Memory B cell (primary cell): ENCODE data around the gene THTPA.
"Not testable (repeated sequence)": the region's sequence is repeated elsewhere in the genome, so short reads cannot be mapped to it uniquely, and the experiment has no call there.

Experiments
- ATAC-seq: fragments of 150-1000 bp; cut with Tn5 transposase; 2 replicates; pipeline ENCODE4 v1.10.0; 2021; ENCODE audit warnings: low read depth, mild to moderate bottlenecking, moderate library complexity
- DNase-seq, 2 donors: peaks; one replicate each; pipeline ENCODE4 v3.0.0; 2022; ENCODE audit warnings: low spot score in 2 of 2
- H3K27ac Mint-ChIP-seq: one replicate; pipeline ENCODE4 v1.8.0; 2022; ENCODE audit warnings: mild to moderate bottlenecking, moderate library complexity, mixed read lengths
- H3K27me3 Mint-ChIP-seq: one replicate; pipeline ENCODE4 v1.8.0; 2022; ENCODE audit warnings: mixed read lengths
- H3K36me3 Mint-ChIP-seq: one replicate; pipeline ENCODE4 v1.8.0; 2022; ENCODE audit warnings: mild to moderate bottlenecking, mixed read lengths
- H3K4me1 Mint-ChIP-seq: one replicate; pipeline ENCODE4 v1.8.0; 2022; ENCODE audit warnings: mixed read lengths
- H3K4me3 Mint-ChIP-seq: one replicate; pipeline ENCODE4 v1.8.0; 2022; ENCODE audit warnings: mild to moderate bottlenecking, moderate library complexity, mixed read lengths
- H3K9me3 Mint-ChIP-seq: one replicate; pipeline ENCODE4 v1.8.0; 2022; ENCODE audit warnings: mixed read lengths

Gene THTPA

DNA sequence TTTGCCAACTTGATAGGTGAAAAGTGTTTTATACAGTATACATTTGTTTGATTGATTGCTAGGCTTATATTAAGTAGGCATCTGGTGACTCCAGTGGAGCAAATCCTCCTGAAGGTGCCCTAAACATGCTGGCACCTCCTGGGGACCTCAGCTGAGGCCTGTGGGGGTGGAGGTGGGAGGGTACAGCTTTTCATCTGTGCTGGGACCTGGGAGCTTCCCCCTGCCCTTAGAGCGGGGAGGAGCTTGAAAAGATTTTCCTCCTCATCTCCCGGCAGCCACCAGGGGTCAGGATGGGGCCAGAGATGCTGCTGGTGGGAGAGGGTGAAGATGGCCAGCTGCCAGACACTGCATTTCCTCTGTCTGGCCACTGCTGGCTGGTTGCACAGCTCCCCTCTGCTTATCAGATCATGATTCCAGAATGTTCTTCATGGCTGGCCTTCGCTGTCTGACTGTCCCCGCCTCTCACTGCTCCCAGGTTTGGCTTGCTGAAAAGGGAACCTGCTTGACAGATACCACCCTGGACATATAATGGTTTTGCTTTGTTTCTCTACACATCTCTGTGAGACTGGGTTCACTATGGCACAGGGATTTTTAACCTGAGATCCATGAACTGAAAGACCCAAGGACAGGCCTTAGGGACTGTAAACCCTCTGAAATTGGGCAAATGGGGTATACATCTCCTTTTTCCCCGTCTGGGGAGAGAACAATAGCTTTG, 33.0 kb downstream of the THTPA start:
- peaks cover 2% of the 10 kb centered on the region for H3K9me3 Mint-ChIP-seq
- H3K27me3 Mint-ChIP-seq = peaks cover 7% of the 10 kb centered on the region
- H3K36me3 Mint-ChIP-seq = no peaks in the 10 kb centered on the region
- DNase-seq (peak; percentile 49 to 50), ATAC-seq (peak; percentile 92)
- H3K4me3 Mint-ChIP-seq = no peak overlapping the region
- H3K27ac Mint-ChIP-seq = no peak overlapping the region
- peaks cover 6% of the 10 kb centered on the region for H3K4me1 Mint-ChIP-seq

DNA sequence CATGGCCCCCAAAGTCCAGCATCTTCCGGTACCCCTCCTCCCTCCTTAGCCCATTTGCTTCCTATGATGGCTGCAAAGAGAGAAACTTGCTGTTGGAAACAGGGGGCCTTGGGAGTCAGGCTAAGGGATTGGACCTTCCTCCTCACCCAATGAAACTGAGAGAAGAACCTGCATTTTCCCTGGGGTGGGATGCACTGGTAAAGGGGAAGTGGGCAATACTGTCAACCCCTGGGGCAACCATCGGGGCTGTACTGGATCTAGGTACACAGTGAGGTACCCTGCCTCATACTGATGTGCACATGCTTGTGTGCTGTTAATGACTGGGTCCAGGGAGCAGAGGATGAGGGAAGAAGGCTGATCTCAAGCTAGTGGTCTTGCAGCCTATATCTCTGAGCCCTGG, 33.5 kb downstream of the THTPA start:
- Mint-ChIP-seq H3K4me3 (no peak overlapping the region), H3K36me3 (no peaks in the 10 kb centered on the region), H3K4me1 (peaks cover 6% of the 10 kb centered on the region), H3K27me3 (peaks cover 7% of the 10 kb centered on the region), H3K27ac (no peak overlapping the region), H3K9me3 (peaks cover 2% of the 10 kb centered on the region)
- ATAC-seq (no peak), DNase-seq (no peak)

DNA sequence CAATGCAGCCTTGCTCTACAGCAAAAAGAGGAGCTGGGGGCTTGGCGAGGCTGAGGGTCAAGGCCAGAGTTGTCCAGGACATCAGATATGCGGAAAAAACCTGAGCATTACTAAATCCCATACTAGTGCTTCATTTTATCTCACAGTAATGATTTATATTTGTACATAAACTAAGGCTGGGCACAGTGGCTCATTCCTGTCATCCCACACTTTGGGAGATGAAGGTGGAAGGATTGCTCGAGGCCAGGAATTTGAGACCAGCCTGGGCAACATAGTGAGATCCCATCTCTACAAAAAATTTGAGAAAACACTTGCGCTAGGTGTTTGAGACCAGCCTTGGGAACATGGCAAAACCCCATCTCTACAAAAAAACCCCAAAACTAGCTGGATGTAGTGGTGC, 34.1 kb downstream of the THTPA start:
- Mint-ChIP-seq H3K27me3 (peaks cover 7% of the 10 kb centered on the region), H3K4me1 (peaks cover 6% of the 10 kb centered on the region), H3K4me3 (no peak overlapping the region), H3K27ac (no peak overlapping the region), H3K36me3 (no peaks in the 10 kb centered on the region), H3K9me3 (peaks cover 2% of the 10 kb centered on the region)
- no peak for DNase-seq
- ATAC-seq = no peak

DNA sequence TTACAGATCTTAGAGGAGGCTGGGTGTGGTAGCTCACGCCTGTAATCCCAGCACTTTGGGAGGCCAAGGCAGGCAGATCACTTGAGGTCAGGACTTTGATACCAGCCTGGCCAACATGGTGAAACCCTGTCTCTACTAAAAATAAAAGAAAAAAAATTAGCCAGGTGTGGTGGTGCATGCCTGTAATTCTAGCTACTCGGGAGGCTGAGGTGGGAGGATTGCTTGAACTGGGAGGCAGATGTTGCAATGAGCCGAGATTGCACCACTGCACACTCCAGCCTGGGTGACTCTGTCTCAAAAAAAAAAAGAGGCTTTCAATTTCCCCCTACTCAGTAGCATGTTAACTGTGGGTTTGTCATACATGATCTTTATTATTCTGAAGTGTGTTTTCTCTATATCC, 38.1 kb downstream of the THTPA start:
- not testable (repeated sequence) for ATAC-seq, DNase-seq, H3K27me3 Mint-ChIP-seq, H3K36me3 Mint-ChIP-seq, H3K27ac Mint-ChIP-seq, H3K9me3 Mint-ChIP-seq, H3K4me1 Mint-ChIP-seq, H3K4me3 Mint-ChIP-seq

DNA sequence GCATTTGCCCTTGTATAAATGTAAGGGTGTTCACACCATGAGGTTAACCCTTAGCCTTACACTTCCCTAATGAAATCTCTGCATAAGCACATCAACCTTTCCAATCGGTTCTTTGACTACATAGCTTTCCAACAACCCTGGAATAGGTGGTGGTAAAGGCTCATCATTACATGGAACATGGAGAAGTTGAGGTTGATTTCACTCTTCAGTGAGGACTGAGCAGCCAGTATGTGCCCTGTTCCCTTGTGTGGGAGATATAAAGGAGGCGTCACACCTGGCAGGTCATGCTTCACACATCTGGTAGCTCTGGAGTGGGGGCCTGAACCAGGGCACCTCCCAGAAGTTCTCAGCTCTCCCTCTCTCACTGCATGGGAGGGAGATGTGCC, 44.2 kb downstream of the THTPA start:
- no peak for ATAC-seq
- H3K27me3 Mint-ChIP-seq = peaks cover 6% of the 10 kb centered on the region
- no peak overlapping the region for H3K27ac Mint-ChIP-seq
- DNase-seq = no peak
- H3K36me3 Mint-ChIP-seq = peaks cover 2% of the 10 kb centered on the region
- H3K9me3 Mint-ChIP-seq = peaks cover 3% of the 10 kb centered on the region
- no peaks in the 10 kb centered on the region for H3K4me1 Mint-ChIP-seq
- no peak overlapping the region for H3K4me3 Mint-ChIP-seq

DNA sequence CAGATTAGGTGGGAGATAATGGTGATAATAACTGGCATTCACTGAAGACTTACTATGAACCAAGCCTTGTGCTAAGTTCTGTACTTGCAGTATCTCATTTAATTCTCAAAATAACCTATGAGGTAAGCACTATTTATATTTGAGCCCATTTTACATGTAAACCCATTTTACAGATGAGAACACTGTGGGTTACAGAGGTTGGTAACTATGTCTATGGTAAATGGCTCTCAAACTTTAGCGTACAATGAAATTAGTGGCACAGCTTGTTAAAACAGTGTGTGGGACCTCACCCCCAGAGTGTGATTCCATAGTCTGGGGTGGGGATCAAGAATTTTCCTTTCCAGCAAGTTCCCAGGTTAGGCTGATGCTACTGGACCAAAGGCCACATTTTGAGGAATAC, 44.7 kb downstream of the THTPA start:
- no peak for ATAC-seq

DNA sequence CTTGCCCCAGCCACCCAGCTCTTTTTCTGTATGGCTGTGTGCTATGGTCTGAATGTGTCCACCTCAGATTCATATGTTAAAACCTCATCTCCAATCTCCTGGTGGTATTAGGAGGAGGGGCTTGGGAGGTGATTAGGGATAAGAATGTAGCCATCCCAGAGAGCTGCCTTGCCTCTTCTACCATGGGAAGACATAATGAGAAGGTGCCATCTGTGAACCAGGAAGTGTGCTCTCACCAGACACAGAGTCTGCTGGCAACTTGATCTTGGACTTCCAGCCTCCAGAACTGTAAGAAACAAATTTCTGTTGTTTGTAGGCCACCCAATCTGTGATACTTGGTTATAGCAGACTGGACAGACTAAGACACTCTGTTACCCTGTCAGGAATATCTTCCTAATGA, 45.4 kb downstream of the THTPA start:
- no peak overlapping the region for H3K4me3 Mint-ChIP-seq
- H3K9me3 Mint-ChIP-seq = peaks cover 3% of the 10 kb centered on the region
- ATAC-seq (no peak), DNase-seq (no peak)
- H3K27ac Mint-ChIP-seq = no peak overlapping the region
- peaks cover 2% of the 10 kb centered on the region for H3K36me3 Mint-ChIP-seq
- H3K4me1 Mint-ChIP-seq = no peaks in the 10 kb centered on the region
- H3K27me3 Mint-ChIP-seq = peaks cover 7% of the 10 kb centered on the region

More for the DNA sequence above, 44.7 kb downstream of the THTPA start:
- peaks cover 3% of the 10 kb centered on the region for H3K9me3 Mint-ChIP-seq
- H3K27ac Mint-ChIP-seq = no peak overlapping the region
- H3K4me3 Mint-ChIP-seq = no peak overlapping the region
- H3K27me3 Mint-ChIP-seq = peaks cover 6% of the 10 kb centered on the region
- H3K36me3 Mint-ChIP-seq = peaks cover 2% of the 10 kb centered on the region
- H3K4me1 Mint-ChIP-seq = no peaks in the 10 kb centered on the region
- no peak for DNase-seq

DNA sequence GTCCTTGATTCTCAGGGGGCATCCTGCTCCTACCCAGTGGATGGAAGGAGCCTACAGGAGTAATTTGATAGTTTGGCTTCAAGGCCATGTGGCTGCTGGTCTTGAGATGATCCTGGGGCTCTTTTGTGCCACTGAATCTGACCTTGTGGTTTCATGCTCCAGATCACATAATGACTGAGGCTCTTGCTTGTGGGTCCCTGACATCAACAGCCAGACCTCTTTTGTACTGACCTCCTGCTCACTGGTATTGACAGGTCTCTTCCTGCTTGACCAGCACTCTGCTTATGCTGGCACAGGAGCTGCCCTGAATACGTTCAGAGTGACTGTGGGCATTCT, 45.7 kb downstream of the THTPA start:
- no peaks in the 10 kb centered on the region for H3K4me1 Mint-ChIP-seq
- ATAC-seq = no peak
- peaks cover 3% of the 10 kb centered on the region for H3K9me3 Mint-ChIP-seq
- peaks cover 8% of the 10 kb centered on the region for H3K27me3 Mint-ChIP-seq
- no peak for DNase-seq
- H3K27ac Mint-ChIP-seq = no peak overlapping the region
- H3K4me3 Mint-ChIP-seq = no peak overlapping the region
- H3K36me3 Mint-ChIP-seq = peaks cover 2% of the 10 kb centered on the region

DNA sequence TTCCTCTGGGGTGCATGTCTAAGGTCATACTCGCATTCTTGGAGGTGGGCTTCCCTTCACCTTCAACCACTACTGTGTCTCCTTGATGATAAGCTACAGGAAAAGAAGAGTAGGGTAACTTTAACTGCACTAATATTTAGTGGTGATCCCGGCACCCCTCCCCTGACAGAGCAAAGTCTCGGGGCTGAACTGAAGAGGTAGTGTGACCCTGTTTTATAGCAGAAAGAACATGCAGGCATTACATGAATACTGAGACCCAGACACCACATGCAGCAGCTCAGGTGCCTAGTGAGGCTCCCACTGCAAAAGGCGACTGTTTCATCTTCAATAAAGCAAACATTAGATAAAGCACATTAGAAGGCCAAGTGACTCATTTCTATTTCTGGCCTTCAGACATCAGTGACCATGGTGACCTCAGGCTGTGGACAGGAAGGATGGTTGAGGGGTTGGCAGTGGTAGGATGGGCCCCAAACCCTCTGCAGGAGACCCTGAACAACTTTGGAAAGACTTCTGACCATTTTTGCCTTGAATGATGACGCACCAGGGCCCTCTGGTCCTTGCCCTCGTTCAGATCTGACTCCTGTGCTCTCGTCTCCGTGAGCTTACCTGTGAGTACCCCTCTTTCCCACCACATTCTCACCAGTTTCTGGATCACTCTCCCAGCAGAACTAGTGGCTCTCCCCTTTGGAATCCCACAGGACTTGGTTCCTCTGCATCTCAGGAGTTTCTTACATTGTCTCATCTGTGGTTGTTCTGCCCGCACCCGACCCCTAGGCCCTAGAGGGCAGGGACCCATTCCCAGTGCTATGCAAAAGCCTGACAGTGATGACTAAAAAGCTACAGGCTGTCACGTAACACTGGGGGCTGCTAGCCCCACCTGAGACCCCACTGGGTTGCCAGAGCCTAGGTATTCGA, 46.4 kb downstream of the THTPA start:
- peaks cover 2% of the 10 kb centered on the region for H3K36me3 Mint-ChIP-seq
- H3K9me3 Mint-ChIP-seq = peaks cover 3% of the 10 kb centered on the region
- H3K4me3 Mint-ChIP-seq = no peak overlapping the region
- peaks cover 9% of the 10 kb centered on the region for H3K27me3 Mint-ChIP-seq
- H3K27ac Mint-ChIP-seq = no peak overlapping the region
- ATAC-seq = no peak
- H3K4me1 Mint-ChIP-seq = no peaks in the 10 kb centered on the region
- DNase-seq = no peak

DNA sequence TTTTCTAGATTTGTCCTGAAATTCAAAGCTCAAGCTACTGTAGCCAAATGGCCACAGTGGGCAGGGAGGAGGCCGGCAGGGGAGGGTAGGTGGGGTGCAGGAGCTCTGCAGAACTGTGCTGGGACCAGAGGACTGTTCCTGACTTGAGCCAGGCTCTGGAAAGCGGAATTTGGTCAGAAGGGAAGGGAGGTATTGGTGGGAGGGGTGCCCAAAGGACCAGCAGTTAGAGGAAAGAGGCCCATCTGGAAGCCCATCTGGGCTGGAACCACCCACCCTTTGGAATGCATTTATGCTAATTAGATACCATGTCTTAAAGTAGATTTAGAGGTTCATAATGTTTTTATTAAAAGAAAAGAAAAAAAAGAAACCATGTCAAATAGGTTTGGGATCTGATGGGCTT, 47.0 kb downstream of the THTPA start:
- H3K27ac Mint-ChIP-seq = no peak overlapping the region
- H3K36me3 Mint-ChIP-seq = peaks cover 2% of the 10 kb centered on the region
- H3K27me3 Mint-ChIP-seq = peaks cover 10% of the 10 kb centered on the region
- peaks cover 3% of the 10 kb centered on the region for H3K9me3 Mint-ChIP-seq
- no peak overlapping the region for H3K4me3 Mint-ChIP-seq
- ATAC-seq (no peak), DNase-seq (no peak)
- H3K4me1 Mint-ChIP-seq = no peaks in the 10 kb centered on the region

DNA sequence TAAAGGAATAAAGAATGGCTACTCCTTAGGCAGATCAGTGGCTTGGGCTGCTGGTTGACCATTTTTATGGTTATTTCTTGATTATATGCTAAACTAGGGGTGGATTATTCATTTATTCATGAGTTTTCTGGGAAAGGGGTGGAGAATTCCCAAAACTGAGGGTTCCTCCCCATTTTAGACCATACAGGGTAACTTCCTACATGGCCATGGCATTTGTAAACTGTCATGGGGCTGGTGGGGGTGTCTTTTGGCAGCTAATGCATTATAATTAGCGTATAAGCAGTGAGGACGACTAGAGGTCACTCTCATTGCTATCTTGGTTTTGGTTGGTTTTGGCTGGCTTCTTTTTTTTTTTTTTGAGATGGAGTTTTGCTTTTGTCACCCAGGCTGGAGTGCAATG, 48.1 kb downstream of the THTPA start:
- Mint-ChIP-seq H3K9me3 (peaks cover 3% of the 10 kb centered on the region), H3K4me1 (no peaks in the 10 kb centered on the region), H3K27me3 (peaks cover 10% of the 10 kb centered on the region), H3K27ac (no peak overlapping the region), H3K36me3 (peaks cover 2% of the 10 kb centered on the region), H3K4me3 (no peak overlapping the region)
- DNase-seq (no peak), ATAC-seq (no peak)

DNA sequence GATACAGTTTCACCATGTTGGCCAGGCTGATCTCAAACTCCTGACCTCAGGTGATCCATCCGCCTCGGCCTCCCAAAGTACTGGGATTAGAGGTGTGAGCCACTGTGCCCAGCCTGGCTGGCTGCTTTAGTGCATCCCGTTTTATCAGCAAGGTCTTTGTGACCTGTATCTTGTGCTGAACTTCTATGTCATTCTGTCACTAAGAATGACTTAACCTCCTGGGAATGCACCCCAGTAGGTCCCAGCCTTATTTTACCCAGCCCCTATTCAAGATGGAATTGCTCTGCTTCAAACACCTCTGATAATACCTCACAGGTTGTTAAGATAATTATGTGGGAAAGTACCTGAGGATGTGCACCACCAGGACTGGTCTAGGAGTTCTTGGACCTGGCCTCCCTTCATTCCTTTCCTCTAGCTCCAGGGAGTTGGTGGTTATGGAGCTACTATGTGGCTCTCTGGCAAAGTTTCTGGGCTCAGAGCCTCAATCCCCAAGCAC, 48.7 kb downstream of the THTPA start:
- H3K4me3 Mint-ChIP-seq = no peak overlapping the region
- H3K27ac Mint-ChIP-seq = no peak overlapping the region
- no peaks in the 10 kb centered on the region for H3K4me1 Mint-ChIP-seq
- H3K9me3 Mint-ChIP-seq = peaks cover 1% of the 10 kb centered on the region
- no peaks in the 10 kb centered on the region for H3K36me3 Mint-ChIP-seq
- peaks cover 8% of the 10 kb centered on the region for H3K27me3 Mint-ChIP-seq
- ATAC-seq = no peak
- DNase-seq = no peak

DNA sequence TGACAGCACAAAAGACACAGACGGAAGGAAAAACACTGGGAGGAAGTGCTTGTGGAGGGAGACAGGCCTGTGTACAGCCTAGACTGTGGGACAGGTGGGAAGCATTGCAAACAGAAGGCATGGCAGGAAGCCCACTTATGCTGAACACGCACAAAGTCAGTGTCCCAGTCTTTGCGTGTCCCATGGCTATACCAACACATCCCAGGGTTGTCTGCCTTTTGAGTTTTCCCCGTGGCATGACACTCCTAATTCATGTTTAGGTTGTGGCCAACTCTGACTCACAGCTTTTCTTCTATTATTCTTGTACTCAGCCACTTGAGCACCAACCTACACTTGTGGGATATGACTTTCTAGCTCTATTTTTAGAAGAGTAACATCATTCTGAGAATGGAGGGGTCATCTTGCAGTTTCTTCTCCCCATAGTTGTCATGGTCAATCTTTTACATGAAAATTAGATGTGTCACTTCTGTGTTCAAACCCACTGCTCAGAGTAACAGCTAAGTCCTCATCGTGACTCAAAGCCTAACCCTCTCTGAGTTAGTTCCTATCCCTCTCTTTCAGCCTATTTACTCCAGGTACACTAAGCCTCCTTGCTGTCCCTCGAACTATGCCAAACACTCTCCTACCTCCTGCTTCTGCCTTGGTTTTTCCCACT, 50.0 kb downstream of the THTPA start:
- H3K27ac Mint-ChIP-seq = no peak overlapping the region

DNA sequence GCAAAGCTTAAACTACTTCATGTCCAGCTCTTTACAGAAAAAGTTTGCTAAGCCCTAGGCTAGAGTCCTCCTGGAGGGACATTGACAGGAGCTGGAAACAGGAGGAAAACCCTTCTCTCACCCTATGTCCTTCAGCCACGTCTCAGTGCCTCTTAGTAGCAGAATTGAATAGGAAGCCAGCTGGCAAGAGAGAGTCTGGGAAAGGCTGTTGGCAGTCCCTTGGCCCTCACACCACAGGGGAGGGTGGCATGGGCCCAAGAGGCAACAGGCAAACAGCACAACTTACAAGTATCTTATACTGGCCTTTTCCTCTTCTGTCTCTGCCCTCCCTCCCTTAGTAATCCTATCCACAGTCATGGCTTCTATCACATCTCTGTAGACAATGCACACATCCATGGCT, 52.4 kb downstream of the THTPA start:
- no peak overlapping the region for H3K27ac Mint-ChIP-seq
- no peaks in the 10 kb centered on the region for H3K4me1 Mint-ChIP-seq
- H3K9me3 Mint-ChIP-seq = no peaks in the 10 kb centered on the region
- peaks cover 12% of the 10 kb centered on the region for H3K27me3 Mint-ChIP-seq
- no peak overlapping the region for H3K4me3 Mint-ChIP-seq
- H3K36me3 Mint-ChIP-seq = no peaks in the 10 kb centered on the region
- ATAC-seq (no peak), DNase-seq (no peak)

More for the DNA sequence above, 50.0 kb downstream of the THTPA start:
- Mint-ChIP-seq H3K4me3 (no peak overlapping the region), H3K36me3 (no peaks in the 10 kb centered on the region), H3K9me3 (no peaks in the 10 kb centered on the region), H3K27me3 (peaks cover 6% of the 10 kb centered on the region), H3K4me1 (no peaks in the 10 kb centered on the region)
- no peak for DNase-seq
- no peak for ATAC-seq
